HG03469 (cell line): ENCODE data around the gene ATOH8.

ENCODE experiments used
- ATAC-seq: cut with Tn5 transposase; IDR thresholded peaks from one replicate; pipeline ENCODE4 v1.9.1; 2021; ENCODE audit warnings: mild to moderate bottlenecking, moderate library complexity, moderate number of reproducible peaks; ENCODE audit not compliant: unreplicated experiment

Gene ATOH8

DNA sequence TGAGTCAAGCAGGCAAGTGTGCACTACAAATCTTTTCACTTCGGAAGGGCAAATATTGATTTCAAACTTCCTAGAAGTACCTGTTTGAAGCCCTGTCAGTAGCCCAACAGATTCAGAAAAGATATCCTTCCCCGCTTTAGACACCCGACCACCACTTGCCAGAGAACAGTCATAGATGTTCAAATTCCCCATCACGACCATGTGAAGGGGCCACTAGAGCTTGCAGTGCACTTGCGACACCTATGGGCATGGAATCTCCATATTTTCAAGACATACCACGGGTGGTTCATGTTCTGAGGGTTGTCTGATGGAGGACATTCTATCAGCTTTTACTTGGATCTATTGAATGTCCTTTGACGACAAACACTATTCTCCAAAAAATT lies 35.8 kb upstream of the ATOH8 start:
- ATAC-seq, result no peak

DNA sequence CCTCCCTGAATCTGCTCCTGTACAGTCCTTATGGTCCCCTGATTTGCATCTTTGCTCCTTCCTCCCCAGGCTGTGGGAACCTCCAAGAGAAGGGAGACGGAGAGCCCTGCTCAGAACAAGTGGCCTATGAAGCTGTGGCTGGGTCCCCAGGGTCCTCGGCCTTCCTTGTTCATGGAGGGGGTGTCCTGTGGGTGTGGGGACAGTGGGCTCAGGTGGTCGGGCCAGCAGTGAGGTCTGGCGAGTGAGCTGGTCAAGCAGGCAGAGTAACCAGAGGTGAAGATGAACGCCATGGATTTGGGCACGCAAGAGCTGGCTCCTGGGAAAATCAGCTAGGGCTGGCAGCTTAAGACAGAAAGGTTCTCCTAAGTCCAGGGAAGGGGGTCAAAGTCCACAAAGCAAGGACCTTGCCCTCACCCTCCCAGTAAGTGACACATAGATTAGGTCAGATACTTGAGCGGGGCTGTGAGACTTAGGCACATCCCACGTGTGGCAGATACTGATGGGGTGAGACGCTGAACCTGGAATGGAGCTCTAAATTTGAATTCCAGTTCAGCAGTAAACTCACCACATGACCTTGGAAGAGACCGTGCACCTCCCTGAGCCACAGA lies 34.8 kb upstream of the ATOH8 start:
- ATAC-seq, result no peak

DNA sequence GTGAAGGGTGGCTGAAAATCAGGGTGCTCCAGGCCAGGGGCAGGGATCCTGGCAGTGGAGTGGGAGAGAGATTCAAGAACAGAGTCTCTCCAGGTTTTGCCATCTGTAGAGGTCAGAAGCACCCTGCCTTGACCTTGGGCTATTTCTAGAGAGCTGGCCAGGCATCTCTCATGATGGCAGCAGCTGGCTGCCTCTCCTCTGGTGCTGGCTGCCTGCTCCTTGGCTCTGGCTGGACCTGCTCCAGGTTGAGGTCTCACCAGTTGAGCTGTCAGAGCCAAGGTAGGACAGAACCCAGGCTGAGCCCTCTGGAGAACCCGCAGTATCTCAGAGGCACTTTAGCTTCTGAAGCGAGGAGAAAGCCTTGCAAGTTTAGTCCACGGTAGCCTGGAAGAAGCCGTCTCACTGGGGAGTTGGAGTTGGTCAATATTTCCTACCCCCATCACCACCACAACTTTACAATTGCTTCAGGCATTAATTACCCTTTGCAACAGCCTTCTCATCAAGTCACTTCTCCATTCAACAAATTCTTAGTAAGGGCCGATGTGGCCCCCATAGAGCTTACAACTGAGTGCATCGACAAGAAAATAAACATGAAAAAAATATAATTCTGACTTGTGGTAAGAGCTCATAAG lies 34.1 kb upstream of the ATOH8 start:
- ATAC-seq, result no peak

DNA sequence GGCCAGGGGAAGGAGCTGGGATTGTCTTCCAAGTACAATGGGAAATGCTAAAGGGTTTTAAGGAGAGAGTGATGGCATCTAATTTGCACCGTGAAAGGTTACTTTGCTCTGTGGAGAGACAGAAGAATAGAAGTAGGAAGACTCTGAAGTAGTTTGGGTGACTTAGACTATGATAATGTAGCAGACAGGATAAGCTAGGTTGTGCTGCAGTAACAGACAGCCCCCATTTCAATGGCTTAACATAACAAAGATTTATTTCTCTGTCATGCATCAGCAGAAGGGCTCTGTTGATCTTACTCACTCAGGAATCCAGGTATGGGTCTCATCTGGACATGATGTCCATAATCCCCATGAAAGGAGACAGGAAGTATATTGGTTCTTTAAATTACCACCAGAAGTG lies 33.3 kb upstream of the ATOH8 start:
- ATAC-seq, result no peak

DNA sequence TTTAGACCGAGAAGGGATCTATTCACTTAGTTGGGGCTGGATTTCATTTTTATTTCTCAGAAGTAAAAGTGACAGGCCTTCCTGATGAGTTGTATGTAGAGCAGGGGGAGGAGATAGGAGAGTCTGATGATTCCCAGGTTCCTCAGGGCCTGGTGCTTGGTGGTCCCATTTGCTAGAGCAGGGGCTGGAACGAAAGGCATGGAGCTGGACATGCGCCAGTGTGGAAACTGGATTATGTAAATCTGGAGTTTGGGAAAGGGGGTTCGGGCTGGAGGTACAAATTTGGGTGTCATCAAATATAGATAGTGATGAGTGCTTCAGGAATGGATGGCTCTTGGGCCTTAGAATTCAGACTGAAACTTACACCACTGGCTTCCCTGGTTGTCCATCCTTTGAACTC lies 32.1 kb upstream of the ATOH8 start:
- ATAC-seq, result no peak

DNA sequence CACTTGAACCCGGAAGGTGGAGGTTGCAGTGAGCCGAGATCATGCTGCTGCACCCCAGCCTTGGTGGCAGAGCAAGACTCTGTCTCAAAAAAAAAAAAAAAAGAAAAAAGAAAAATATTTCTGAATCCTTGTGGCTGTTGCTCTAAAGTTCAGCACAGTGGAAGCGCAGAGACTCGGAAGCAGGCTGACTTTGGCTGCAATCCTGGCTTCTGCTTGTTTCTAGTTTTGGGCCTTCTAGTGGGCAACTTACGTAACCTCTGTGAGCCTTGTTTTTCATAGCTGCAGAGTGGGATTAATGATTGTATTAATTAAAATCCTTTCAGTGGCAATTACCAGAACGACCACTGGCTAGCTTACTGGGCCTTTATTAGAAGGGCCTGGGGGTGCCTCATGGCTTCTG lies 31.3 kb upstream of the ATOH8 start:
- ATAC-seq, result no peak

DNA sequence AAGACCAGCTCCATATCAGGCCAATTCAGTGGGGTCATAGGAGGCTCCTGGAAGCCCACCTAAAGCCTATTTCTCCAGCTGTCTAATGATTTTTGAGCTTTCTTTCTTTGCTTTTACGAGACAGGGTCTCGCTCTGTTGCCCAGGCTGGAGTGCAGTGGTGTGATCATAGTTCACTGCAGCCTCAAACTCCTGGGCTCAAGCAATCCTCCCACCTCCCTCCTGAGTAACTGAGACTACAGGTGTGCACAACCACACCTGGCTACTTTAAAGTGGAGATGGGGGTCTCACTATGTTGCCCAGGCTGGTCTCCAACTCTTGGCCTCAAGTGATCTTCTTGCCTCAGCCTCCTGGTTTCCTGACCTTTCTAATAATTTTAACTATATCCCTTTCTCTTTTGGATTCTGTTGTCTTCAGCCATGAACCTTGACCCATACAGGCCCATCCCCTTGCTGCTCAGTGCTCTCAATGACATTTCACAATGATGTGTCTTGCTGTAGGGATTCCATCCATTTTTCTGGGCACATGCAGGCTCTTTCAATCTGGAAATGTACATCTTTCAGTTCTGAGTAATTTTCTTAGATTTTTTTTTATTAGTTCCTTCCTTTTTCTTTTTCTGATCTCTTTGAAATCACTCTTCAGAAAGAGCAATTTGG lies 30.0 kb upstream of the ATOH8 start:
- ATAC-seq, result no peak

DNA sequence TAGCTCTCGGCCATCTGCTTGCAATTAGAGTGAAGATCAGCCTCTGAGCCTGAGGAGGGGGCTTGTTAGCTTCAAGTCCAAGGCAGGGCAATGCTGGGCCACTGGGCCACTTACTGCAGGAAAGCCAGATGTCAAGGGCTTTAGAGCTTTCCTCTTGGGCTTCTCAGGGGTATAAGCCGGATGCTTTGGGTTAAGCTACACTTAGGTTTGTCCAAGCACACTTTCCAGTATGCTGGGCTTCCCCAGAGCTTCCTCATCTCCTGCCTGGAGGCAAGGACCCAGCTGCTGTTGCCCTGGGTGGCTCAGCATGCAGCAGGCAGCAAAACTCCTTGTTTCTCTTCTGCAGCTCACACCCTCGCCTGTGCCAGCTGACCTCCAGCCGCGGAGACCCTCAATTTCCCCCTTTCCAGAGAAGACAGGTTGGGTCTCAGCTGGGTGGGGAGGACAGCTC lies 29.0 kb upstream of the ATOH8 start:
- ATAC-seq, result no peak

DNA sequence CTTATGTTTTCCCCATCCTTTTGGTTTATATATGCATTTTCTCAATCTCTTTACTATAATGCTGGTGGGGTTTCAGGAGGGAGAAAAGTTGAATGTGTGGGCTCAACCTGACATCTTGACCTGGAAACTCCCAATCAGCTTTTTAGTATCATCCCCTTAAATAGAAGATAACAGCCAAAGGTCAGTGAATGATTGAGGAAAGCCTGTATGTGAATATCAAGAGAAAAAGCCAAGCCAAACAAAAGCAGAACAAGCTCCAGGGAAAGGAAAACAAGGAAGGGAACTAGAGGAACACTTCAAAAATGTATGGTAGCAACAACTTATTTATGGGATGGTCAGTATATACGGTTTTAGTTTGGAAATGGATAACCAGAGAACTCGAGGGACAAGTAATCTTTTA lies 28.3 kb upstream of the ATOH8 start:
- ATAC-seq, result no peak

DNA sequence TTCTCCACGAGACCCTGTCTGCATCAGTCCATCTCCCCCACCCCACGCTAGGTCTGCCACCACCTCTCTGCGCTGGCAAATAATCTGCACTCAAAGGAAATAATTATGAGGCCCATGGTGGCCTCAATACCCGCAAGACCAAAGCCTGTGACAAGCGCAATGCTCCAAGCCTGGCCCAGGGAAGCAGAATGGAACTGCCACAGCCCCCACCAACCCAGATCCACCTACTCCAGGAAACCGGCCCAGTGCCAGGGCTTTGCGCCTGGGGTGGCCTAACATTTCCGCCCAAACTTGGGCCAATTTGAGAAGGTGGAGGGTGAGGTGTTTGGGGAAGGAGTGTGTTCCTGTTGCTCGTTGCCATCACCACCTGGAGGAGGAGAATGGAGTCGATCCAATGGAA lies 26.0 kb upstream of the ATOH8 start:
- ATAC-seq, result no peak

DNA sequence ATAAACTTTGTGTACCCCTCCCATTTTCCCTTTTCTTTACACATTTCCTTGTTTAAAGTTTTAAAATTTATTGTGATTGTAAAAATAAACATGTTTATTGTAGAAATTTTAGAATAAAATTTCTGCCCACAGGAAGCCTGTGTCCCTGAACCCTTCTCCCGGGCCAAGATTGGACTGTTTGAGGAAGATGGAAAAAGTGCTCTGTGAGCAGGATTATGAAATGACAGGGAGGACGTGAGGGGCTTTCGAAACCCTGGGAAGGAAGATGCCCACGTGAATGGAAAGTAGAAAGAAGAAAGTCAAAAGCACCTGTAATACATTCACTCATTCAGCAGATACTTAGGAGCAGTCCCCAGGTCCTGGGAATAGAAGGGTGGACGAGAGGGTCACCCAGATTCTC lies 25.4 kb upstream of the ATOH8 start:
- no peak for ATAC-seq

DNA sequence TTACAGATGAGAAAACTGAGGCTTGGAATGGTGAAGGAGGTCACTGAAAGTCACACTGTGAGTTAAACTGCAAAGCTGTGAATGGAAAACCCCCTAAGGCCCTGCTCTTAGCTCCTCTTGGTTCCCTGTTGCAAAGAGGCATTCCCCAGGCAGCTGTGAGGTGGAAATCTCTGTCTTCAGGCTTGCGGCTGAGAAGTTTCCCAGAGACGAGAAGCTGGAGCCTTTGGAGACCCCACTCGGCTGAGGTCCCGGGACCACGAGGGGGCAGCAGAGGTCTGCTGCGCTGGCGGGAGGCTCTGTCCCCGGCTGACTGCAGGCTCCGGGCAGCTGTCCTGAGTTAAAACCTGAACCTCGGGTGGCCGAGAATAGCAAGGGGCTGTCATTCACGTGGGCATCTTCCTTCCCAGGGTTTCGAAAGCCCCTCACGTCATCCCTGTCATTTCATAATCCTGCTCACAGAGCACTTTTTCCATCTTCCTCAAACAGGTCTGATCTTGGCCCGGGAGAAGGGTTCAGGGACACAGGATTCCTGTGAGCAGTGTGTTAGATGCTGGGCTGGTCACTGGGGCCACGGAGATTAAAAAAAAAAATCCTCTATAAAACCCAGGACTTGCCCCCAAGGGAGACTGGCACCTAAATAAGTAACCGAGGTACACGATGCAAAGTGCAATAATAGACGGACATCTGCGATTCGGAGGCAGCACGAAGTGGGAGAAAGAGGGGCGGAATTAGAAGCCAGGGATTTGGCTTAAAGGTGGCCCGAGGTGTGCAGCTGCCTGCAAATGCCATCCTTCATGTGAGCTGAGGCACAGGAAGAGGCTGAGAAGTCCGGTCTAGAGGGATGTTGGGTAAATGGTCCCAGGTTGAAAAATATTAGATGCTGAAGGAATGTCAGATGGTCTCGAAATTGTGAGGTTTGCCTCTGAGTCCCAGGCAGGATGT lies 24.6 kb upstream of the ATOH8 start:
- no peak for ATAC-seq

DNA sequence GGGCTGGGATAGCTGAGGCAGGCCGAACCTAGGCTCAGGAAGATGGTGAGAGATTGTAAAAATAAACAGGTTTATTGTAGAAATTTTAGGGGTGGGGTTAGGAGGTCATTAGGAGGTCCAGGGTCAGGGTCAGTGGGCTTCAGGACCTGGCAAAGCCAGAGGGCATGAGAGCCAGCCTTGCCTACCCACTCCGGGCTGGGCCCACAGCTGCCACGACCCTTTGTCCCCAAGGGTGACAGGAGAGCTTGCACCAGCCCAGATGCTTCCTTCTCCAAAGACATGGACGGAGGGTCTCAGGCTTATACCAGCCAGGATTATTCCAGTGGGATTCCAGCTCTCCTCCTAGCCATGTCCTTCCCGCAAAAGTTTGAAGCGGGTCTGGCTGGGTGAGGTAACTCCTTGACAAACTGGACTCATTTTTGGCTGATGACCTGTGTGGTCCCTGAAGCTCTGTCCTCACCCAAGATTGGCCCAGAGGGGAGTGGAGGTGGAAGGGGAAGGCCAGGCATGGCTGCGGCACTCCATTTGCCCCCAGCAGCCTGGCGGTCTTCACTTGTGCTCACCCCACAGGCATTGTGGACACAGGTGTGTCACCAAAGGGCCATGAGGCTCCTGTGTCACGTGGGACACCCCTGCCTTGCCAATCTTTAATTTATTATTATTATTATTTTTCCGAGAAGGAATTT lies 23.8 kb upstream of the ATOH8 start:
- ATAC-seq, result no peak

DNA sequence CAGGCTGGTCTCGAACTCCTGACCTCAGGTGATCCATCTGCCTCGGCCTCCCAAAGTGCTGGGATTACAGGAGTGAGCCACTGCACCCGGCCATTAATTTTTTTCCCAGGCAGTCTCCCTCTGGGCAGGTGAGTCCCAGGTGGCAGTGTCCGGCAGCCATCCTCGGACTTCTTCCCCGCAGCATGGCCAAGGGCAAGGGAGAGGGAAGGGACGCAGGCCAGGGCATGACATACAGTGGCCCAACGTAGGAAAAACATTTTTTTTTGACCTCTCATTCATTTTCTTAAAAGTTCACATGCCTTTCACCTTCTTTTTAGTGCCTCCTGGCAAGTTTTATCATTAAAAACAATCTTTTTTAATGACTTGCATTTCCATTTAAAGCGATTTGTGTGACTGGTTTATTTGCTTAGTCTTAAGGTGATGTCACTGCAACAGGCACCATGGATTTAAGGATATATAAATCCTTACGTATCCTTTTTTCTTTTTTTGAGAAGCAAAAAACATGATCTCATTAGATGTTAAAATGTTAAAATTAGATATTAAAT lies 23.0 kb upstream of the ATOH8 start:
- ATAC-seq, result no peak

DNA sequence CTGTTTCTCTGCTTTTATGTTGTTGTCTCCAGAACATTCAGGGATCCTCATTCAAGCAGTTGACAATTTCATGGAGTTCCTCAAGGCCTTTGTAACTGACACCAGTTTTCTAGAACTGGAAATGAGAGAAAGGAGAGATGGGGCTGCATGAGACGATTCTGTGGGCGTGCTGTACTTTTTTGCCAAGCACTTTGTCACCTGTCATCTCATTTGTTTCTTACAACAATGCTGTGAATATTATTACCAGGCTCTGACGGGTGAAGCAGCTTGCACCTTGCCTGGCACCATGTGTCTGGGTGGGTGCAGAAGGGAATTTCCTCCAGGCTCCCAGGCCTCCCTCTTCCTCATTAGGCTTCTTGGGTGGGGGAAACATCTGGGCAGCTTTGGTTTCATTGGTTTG lies 22.2 kb upstream of the ATOH8 start:
- no peak for ATAC-seq

DNA sequence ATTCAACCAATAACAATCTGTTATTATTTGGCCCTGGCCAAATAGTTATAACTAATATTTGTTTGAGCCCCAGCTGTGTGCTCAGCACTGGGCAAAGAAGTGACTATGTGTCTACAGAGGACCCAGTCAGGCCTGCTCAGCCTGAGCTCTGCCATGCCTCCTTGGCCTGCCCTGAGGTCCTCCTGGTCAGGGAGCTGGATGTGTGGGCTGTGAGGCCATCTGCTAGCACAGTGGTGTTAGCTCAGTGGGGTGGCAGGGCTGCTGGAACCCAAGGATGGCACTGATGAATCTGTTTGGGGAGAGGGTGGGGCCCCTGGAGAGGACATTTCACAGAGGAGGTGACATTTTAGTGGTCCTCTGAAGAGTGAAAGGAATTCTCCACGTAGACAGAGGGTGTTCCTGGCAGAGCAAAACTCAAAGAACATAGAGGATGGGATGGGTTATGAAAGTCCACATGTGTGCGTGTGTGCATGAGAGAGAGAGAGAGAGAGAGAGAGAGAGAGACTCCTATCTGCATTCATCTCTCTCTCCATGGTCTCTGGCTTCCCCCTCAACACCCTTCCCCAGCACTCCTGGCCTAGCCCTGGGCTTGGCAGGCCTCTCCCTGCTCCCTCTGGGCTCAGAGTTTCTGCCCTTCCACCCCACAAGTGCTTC lies 21.2 kb upstream of the ATOH8 start:
- no peak for ATAC-seq

DNA sequence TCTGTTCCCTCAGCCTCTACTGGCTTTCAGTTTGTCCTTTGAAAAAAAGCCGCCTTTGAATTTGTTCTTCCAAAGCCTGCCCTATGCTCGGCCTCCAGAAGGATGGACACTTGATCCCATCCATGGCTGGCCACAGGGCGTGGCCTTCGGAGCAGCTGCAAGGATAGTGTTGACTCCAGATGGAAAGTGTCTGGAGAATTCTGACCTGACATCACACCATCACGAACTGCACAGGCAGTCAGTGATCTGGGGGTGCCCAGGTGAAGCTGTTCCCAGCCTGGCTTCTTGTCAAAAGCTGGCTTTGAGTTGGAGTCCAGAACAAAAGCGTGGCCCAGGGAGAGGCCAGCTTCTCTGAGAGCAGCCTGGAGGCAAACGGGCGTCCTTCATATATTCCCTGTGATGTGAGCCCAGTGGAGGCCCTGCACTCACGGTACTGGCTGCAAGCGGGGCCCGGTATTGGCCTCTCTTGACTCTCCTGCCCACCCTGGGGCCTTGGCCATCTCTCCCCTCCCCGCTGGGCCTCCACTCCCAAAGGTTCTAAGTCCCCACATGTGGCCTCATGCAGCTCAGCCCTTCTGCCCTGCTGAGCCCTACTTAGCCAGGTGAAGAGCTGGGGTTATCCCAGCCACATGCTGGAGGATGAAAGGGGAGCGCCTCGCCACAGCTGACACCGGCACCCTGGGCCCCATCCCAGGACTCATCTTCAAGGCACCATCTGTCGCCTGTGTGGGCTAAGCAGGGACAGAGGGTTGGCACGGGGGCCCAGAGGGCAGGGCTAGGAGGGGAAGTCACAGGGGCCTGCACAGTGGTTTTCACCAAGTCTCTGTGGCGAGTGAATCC lies 20.4 kb upstream of the ATOH8 start:
- ATAC-seq, result no peak

DNA sequence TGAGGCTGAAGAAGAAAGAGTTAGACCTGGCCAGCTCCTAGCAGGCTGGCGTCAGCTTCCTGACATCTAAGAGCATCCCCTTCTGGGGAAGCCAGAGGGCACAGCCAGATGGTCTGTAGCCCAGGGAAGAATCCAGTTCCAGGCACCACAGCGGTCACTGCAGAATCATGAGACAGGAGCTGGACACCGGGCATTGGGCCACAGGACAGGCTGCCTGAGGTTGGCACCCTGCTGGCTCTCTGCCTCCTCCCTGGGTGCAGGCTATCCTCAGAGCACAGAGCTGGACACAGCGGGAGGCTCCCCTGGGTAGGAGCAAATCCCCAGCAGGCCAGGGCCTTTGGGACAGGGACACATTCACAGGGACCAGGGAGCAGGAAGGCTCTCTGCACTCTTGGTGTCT lies 19.8 kb upstream of the ATOH8 start:
- no peak for ATAC-seq

DNA sequence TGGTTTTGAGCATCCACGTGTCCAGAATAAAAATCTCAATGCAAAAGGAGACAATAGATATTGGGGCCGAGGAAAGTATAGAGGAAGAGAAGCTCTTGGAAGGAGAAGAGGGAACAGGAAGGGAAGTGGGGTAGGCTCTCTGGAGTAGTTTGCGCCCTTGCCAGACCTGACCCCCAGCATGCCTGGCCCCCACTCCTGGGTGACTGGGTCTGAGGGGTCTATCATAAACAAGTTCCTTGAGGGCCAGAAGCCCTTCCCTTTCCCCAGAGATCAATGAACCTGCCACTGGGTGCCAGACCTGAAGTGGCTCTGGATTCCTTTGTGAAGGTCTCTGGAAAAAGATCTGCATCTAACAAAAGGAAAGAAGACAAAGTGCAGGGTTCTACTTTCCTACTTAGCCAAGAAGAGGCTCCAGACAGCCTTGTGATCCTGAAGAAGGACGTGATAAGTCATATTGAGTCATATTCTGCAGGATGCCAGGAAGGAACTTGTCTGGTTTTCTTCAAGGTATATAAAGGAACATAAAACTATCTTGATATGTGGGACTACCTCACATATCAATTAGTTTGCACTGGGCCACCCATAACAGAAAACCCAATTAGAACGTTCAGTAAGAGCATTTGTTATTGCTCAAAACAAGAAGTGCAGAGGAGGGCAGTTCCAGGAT lies 18.7 kb upstream of the ATOH8 start:
- no peak for ATAC-seq
